Fibroblast of lung (primary cell): Measurements from ENCODE around the gene RMND1. TPM values are rescaled to one million over a fixed set of nuclear protein-coding genes. Genes with fewer than 3 reads are reported as not detected.
"Not testable (repeated sequence)": the region's sequence is repeated elsewhere in the genome, so short reads cannot be mapped to it uniquely, and the experiment has no call there.

ENCODE experiments used
- DNase-seq, 2 donors: peaks; one replicate each; pipeline versions ENCODE4 v3.0.0 to v3.0.0-alpha.2; 2010; ENCODE audit warnings: low read depth in 2 of 2
- H2AFZ ChIP-seq: 2 replicates; pipeline ENCODE4 v1.5.1; 2012; ENCODE audit warnings: low read length, control low read depth, inconsistent platforms
- H3K27ac ChIP-seq: 2 replicates; pipeline ENCODE4 v1.5.1; 2011; ENCODE audit warnings: low read length, control low read depth; ENCODE audit not compliant: insufficient read depth
- H3K27me3 ChIP-seq: 2 replicates; pipeline ENCODE4 v1.5.1; 2011; ENCODE audit warnings: mild to moderate bottlenecking, low read length; ENCODE audit not compliant: control insufficient read depth, insufficient read depth
- H3K36me3 ChIP-seq: 2 replicates; pipeline ENCODE4 v1.5.1; 2011; ENCODE audit warnings: low read length; ENCODE audit not compliant: control insufficient read depth, insufficient read depth
- H3K4me1 ChIP-seq: 2 replicates; pipeline ENCODE4 v1.5.1; 2011; ENCODE audit warnings: low read length; ENCODE audit not compliant: control insufficient read depth, insufficient read depth; ENCODE audit errors: extremely low read depth
- H3K4me2 ChIP-seq: 2 replicates; pipeline ENCODE4 v1.5.1; 2011; ENCODE audit warnings: low read length, control low read depth; ENCODE audit not compliant: insufficient read depth; ENCODE audit errors: extremely low read depth
- H3K4me3 ChIP-seq, 4 experiments: fragments of 200-600 bp in 1 of 4; sonication (generic) in 1 of 4; replicated peaks in 1 of 4; 2 replicates each; pipeline ENCODE4 v1.5.1; 2011 to 2016; ENCODE audit warnings: low read length in 4 of 4, low read depth in 3 of 4, mild to moderate bottlenecking in 3 of 4, control low read depth in 2 of 4, inconsistent platforms in 1 of 4, mixed read lengths in 1 of 4; ENCODE audit not compliant: insufficient read depth in 1 of 4; ENCODE audit errors: control extremely low read depth in 1 of 4
- H3K79me2 ChIP-seq: 2 replicates; pipeline ENCODE4 v1.5.1; 2012; ENCODE audit warnings: mild to moderate bottlenecking, low read length, inconsistent platforms; ENCODE audit not compliant: control insufficient read depth, insufficient read depth
- H3K9ac ChIP-seq: 2 replicates; pipeline ENCODE4 v1.5.1; 2011; ENCODE audit warnings: mild to moderate bottlenecking, low read length, control low read depth; ENCODE audit not compliant: insufficient read depth
- H3K9me3 ChIP-seq: 2 replicates; pipeline ENCODE4 v1.5.1; 2012; ENCODE audit warnings: low read depth, low read length; ENCODE audit not compliant: control insufficient read depth, insufficient read depth
- H4K20me1 ChIP-seq: 2 replicates; pipeline ENCODE4 v1.5.1; 2011; ENCODE audit warnings: low read length; ENCODE audit not compliant: control insufficient read depth, insufficient read depth; ENCODE audit errors: extremely low read depth
- EZH2 ChIP-seq: IDR thresholded peaks from 2 replicates; pipeline ENCODE4 v1.5.1; 2012; ENCODE audit warnings: low read length, control low read depth, mild to moderate bottlenecking; ENCODE audit errors: missing control alignments
- polyA plus RNA-seq, 2 donors: library from polyadenylated mRNA; depleted of rRNA in 1 of 2; stranded (reverse) in 1 of 2; unstranded in 1 of 2; fragments of >200 nt; gene quantifications; 2 replicates each; pipeline ENCODE4 v1.2.1, GENCODE V29; 2011 to 2012; ENCODE audit warnings: missing spikeins in 1 of 2
- total RNA-seq: library from RNA; depleted of rRNA; stranded (reverse); fragments of >200 nt; gene quantifications from 2 replicates; pipeline ENCODE4 v1.2.1, GENCODE V29; 2014
- TF ChIP-seq, protein P1 (sequence below), 2 donors: IDR thresholded peaks in 1 of 2; conservative IDR thresholded peaks in 1 of 2; 1 replicate in 1 of 2; 2 replicates in 1 of 2; pipeline ENCODE4 v1.5.1; 2011 to 2012; ENCODE audit warnings: low read length in 2 of 2, control low read depth in 1 of 2, inconsistent platforms in 1 of 2, low read depth in 1 of 2, mild to moderate bottlenecking in 1 of 2

Gene RMND1
- total and polyA plus RNA-seq, 2 donors (not counting 1 experiment from before 2014, with no cell fraction given): 21.5 to 58.3 TPM

DNA sequence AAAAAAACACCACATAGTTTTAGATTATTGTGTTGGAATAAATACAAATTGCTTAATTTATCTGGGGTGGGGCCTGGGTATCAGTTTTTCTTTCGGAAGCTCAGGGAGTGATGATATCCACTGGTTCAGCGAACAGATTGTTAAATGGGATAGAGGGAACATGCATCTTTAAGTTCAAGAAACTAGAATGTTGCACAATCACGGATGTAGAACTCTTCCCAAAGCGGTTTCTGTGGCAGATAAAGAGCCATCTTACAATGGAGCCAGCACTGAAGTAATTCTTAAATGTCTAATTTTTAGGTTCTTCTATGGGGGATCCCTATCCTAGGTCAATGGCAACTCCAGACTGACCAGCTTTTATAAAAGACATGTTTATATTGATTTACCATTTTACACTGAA, 9.7 kb upstream of the RMND1 start:
- DNase-seq: no peak
- Histone ChIP-seq H3K4me2 (no peak overlapping the region), H3K36me3 (peaks cover 3% of the 10 kb centered on the region), H3K27ac (no peak overlapping the region), H3K27me3 (no peaks in the 10 kb centered on the region), H2AFZ (no peak overlapping the region), H3K9me3 (no peaks in the 10 kb centered on the region), H3K4me1 (no peaks in the 10 kb centered on the region), H3K4me3 (no peak overlapping the region), H3K79me2 (peaks cover 3% of the 10 kb centered on the region), H4K20me1 (no peaks in the 10 kb centered on the region), H3K9ac (no peak overlapping the region)
- TF ChIP-seq, protein P1, sequence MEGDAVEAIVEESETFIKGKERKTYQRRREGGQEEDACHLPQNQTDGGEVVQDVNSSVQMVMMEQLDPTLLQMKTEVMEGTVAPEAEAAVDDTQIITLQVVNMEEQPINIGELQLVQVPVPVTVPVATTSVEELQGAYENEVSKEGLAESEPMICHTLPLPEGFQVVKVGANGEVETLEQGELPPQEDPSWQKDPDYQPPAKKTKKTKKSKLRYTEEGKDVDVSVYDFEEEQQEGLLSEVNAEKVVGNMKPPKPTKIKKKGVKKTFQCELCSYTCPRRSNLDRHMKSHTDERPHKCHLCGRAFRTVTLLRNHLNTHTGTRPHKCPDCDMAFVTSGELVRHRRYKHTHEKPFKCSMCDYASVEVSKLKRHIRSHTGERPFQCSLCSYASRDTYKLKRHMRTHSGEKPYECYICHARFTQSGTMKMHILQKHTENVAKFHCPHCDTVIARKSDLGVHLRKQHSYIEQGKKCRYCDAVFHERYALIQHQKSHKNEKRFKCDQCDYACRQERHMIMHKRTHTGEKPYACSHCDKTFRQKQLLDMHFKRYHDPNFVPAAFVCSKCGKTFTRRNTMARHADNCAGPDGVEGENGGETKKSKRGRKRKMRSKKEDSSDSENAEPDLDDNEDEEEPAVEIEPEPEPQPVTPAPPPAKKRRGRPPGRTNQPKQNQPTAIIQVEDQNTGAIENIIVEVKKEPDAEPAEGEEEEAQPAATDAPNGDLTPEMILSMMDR (conservative IDR thresholded peaks at IDR 0.05 in 1 of 2, IDR thresholded peaks at IDR 0.05 in 1 of 2; ENCODE audit: low read depth in 1 of 2, low read length in 2 of 2): no peak
- TF ChIP-seq EZH2: no peak

DNA sequence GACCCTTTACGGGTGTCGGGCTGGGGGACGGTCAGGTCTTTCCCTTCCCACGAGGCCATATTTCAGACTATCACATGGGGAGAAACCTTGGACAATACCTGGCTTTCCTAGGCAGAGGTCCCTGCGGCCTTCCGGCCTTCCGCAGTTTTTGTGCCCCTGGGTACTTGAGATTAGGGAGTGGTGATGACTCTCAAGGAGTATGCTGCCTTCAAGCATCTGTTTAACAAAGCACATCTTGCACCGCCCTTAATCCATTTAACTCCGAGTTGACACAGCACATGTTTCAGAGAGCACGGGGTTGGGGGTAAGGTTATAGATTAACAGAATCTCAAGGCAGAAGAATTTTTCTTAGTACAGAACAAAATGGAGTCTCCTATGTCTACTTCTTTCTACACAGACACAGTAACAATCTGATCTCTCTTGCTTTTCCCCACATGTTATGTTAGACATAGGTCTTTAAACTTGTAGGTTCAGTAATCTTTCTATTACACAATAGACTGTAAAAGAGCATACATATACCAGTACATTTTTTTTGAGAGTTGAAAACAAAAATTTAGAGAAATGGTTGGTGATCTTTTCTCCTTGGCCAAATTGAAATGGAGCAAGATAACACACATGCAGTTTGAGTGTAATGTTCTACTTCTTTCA, 3.9 kb upstream of the RMND1 start:
- H2AFZ ChIP-seq, H3K9me3 ChIP-seq, H4K20me1 ChIP-seq, H3K4me3 ChIP-seq, H3K36me3 ChIP-seq, H3K27ac ChIP-seq, H3K9ac ChIP-seq, DNase-seq, H3K27me3 ChIP-seq, H3K4me1 ChIP-seq, H3K4me2 ChIP-seq: not testable (repeated sequence)
- peaks cover 32% of the 10 kb centered on the region for H3K79me2 ChIP-seq

DNA sequence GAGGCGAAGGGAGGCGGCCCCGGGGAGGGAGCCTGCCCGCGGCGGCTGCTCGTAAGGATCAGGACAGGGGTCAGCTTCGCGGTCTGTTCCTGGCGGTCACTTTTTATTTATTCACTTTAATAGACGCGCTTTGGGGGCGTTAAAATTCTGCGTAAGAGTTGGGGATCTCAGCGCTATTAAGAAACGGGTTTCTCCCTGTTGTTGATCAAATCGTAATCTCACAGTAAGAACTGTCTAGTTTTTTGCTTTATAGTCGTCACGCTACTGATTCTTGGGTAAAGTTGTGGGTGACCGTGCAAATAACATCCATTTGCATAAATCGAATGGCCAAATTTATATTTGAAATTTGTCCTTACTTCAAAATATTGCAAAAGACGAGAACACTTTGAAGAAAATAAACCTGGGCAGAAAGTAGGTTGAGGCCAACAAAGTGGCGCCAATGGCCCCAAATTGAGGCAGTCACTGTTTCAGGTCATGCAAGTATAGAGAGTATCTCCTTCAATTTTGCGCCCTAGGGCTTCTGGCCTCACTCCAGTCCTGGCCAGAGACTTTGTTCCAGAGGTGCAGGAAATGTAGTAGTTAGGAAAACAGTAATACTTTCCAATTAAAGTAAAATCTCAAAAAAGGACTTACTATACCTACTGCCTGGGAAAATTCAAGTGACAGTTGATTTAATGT, 963 bp upstream of the RMND1 start:
- peak overlapping the region; percentile 81 for H2AFZ ChIP-seq
- peak overlapping the region; percentile 88 for H3K27ac ChIP-seq
- peak overlapping the region; percentile 94 for H3K9ac ChIP-seq
- H3K27me3 ChIP-seq: no peaks in the 10 kb centered on the region
- peak overlapping the region; percentile 76 for H3K4me2 ChIP-seq
- H4K20me1 ChIP-seq: no peaks in the 10 kb centered on the region
- DNase-seq: peak; percentile 25 to 26
- H3K9me3 ChIP-seq: no peaks in the 10 kb centered on the region
- no peaks in the 10 kb centered on the region for H3K4me1 ChIP-seq
- no peaks in the 10 kb centered on the region for H3K36me3 ChIP-seq
- TF ChIP-seq, protein P1 (conservative IDR thresholded peaks at IDR 0.05 in 1 of 2, IDR thresholded peaks at IDR 0.05 in 1 of 2; ENCODE audit: low read depth in 1 of 2, low read length in 2 of 2): no peak
- no peak for TF ChIP-seq EZH2
- H3K79me2 ChIP-seq: peaks cover 48% of the 10 kb centered on the region
- peak overlapping the region; percentile 85 to 97 (median 95) for H3K4me3 ChIP-seq
